ENCODE data around the gene NACC2.
"Not testable (repeated sequence)": the region's sequence is repeated elsewhere in the genome, so short reads cannot be mapped to it uniquely, and the experiment has no call there.

NACC2 gene

DNA sequence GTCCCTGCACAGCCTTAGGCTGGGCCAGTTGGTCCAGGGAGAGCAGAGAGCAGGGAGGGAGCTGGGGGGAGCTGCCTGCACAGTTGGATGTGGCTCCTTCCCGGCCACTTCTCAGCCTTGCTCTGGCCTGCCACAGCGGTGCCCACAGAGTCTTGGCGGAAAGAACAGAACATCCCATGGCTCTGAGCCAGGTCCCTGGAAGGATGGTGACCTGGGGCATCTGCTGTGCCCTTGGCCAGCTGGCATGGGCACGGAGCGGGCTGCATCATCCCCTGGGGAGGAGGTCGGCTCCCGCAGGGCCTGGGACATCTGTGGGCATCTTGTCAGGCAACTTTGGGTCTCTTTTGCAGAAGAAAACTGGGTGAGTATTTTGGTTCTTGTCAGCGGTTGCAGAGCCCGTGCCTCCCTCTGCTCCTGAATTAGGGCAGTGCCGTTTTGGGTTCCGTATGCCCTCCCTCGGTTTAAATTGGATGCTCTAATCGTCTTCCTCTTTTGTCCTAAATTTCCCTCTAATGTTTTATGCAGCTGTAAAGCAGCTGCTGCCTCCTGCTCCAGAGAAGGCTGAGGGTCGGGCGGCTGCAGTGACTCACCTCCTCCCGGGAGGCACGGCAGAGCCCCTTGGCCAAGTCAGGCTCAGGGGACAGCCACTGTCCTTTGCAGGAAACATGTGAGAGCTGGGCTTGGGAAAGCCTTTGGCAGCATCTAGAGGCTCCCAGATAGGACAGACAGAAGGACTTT, 10.5 kb upstream of the NACC2 start:
- no peak for DNase-seq (ENCODE audit: low spot score)
- TF ChIP-seq CTCF (IDR thresholded peaks at IDR 0.05; ENCODE audit: borderline replicate concordance, control extremely low read depth, extremely low read depth, insufficient read depth, missing control alignments), result no peak
- in situ Hi-C loops (cut with MboI; ENCODE audit: low sequenced_read_pairs, unreplicated experiment), result no loop called here

- no peak for TF ChIP-seq CTCF (IDR thresholded peaks at IDR 0.05; ENCODE audit: borderline replicate concordance, control extremely low read depth, extremely low read depth, insufficient read depth, missing control alignments)
- DNase-seq (ENCODE audit: low spot score), result no peak
- in situ Hi-C loops (cut with MboI; ENCODE audit: low sequenced_read_pairs, unreplicated experiment), result no loop called here
Measured at GRCh38 chr9:136104916-136105315, 9.8 kb upstream of the NACC2 start.

- DNase-seq (ENCODE audit: low spot score), result no peak
- in situ Hi-C loops (cut with MboI; ENCODE audit: low sequenced_read_pairs, unreplicated experiment), result no loop called here
- TF ChIP-seq CTCF (IDR thresholded peaks at IDR 0.05; ENCODE audit: borderline replicate concordance, control extremely low read depth, extremely low read depth, insufficient read depth, missing control alignments), result no peak
Measured at GRCh38 chr9:136104488-136104800, 9.4 kb upstream of the NACC2 start.

DNA sequence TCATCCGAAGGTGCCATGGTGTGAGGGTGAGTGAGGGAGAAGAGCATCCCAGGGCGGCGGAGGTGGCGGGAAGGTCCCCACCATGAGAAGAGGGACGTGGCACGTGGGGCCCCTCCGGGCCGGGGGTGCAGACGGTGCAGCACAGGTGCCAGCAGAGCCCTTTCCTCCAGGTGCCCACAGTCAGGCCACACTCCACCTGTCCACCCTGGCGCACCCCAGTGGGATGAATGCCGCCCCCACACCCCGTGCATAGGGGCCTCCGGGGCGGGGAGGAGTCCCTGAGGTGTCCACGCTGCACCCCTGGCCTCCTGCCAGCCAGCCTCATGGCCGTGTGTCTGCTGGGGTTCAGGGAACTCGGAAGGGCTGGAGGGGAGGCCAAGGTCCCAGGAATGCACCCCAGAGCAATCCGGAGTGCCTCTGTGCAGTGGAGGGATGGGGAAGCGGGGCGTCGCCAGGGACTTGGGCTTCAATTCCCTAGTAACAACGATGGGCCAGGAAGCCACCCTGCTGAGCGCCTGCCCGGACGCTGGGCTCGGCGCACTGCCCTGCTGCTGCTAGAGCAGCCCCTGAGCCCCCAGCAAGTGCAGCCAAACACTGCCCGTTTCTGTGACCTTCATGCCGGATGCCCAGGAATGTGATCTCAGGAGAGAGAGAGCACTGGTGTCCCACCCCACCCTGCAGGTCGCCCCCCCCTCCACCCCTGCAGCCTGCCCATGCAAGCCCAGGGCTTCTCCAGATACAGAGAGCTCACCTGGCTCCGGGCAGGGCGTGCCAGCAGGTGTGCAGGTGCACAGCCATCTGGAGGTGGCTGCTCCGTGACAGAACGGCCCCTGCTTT, 8.8 kb upstream of the NACC2 start:
- no peak for DNase-seq (ENCODE audit: low spot score)
- in situ Hi-C loops (cut with MboI; ENCODE audit: low sequenced_read_pairs, unreplicated experiment), result no loop called here
- no peak for TF ChIP-seq CTCF (IDR thresholded peaks at IDR 0.05; ENCODE audit: borderline replicate concordance, control extremely low read depth, extremely low read depth, insufficient read depth, missing control alignments)

DNA sequence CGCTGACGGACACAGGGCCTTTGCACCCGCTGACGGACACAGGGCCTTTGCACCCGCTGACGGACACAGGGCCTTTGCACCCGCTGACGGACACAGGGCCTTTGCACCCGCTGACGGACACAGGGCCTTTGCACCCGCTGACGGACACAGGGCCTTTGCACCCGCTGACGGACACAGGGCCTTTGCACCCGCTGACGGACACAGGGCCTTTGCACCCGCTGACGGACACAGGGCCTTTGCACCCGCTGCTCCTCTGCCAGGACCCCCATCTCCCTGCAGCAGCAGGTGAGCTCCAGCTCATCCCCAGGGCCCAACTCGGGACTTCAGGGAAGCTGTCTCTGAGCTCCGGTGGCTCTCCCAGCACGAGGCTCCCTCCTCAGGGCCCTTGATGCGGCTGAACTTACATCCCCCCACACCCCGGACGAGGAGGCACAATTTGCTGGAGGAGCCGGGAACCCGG, 6.6 kb upstream of the NACC2 start:
- in situ Hi-C loops (cut with MboI; ENCODE audit: low sequenced_read_pairs, unreplicated experiment); DNase-seq (ENCODE audit: low spot score): not testable (repeated sequence)

DNA sequence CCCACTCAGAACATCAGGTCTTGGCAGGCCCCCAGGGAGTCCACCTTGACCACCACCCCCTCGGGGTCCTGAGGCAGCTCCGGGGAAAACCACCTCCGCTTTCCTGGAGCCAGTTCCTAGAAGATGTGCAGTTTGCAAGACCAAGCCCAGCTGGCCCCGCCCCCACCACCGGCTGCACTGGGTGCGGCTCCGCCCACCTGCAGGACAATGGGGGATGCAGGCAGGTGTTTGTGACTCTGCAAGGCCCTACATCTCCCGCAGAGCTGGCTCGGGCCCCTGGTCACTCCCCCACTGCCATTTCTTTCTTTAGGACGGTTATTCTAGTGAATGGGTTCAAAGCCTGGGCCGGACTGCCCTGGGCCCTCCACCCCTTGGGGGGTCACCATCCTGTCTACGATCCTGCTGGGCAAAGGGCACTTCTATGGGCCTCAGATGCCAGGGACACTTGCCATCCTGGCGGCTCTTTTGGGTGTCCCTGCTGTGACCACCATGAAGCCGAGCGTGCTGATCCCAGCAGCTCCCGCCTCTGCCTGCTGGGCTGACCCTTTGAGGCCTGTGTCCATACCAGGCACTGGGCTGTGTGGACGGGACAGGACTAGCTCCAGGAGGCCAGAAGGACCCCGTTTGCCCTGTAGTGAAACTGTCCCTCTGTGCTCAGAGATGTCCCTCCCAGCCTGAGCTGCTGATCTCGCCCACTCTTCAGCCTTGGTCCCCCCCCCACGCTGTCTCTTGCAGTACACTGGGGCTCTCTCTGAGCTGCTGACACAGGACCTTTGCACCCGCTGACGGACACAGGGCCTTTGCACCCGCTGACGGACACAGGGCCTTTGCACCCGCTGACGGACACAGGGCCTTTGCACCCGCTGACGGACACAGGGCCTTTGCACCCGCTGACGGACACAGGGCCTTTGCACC, 5.9 kb upstream of the NACC2 start:
- in situ Hi-C loops (cut with MboI; ENCODE audit: low sequenced_read_pairs, unreplicated experiment), result no loop called here
- DNase-seq (ENCODE audit: low spot score), result no peak
- no peak for TF ChIP-seq CTCF (IDR thresholded peaks at IDR 0.05; ENCODE audit: borderline replicate concordance, control extremely low read depth, extremely low read depth, insufficient read depth, missing control alignments)
